Thoracic aorta (tissue), 2 donors: ENCODE data around the gene SLC37A3. TPM values are rescaled to one million over a fixed set of nuclear protein-coding genes. Genes with fewer than 3 reads are reported as not detected.
"Not testable (repeated sequence)": the region's sequence is repeated elsewhere in the genome, so short reads cannot be mapped to it uniquely, and the experiment has no call there.

ENCODE experiments used
- ATAC-seq: fragments of 150-250 bp; one replicate; pipeline ENCODE4 v1.8.0; 2017; ENCODE audit warnings: low read depth; ENCODE audit not compliant: insufficient number of reproducible peaks, low FRiP score
- DNase-seq: peaks from one replicate; pipeline ENCODE4 v3.0.0-alpha.2; 2020; ENCODE audit warnings: low spot score
- H3K27ac ChIP-seq, 2 donors: fragments of 200-600 bp; sonication (generic); 1 replicate in 1 of 2; 2 replicates in 1 of 2; pipeline ENCODE4 v1.5.1; 2016; ENCODE audit warnings: mild to moderate bottlenecking in 2 of 2, moderate library complexity in 2 of 2
- H3K27me3 ChIP-seq: fragments of 200-600 bp; sonication (generic); replicated peaks from 2 replicates; pipeline ENCODE4 v1.6.0; 2016; ENCODE audit warnings: mild to moderate bottlenecking; ENCODE audit not compliant: insufficient read depth
- H3K36me3 ChIP-seq: fragments of 200-600 bp; sonication (generic); one replicate; pipeline ENCODE4 v1.5.1; 2016
- H3K4me1 ChIP-seq, 2 donors: fragments of 200-600 bp; sonication (generic); 1 replicate in 1 of 2; 2 replicates in 1 of 2; pipeline versions ENCODE4 v1.5.1 to v1.6.0; 2016; ENCODE audit warnings: low read depth in 2 of 2, mild to moderate bottlenecking in 1 of 2; ENCODE audit not compliant: control insufficient read depth in 1 of 2
- H3K4me3 ChIP-seq: fragments of 200-600 bp; sonication (generic); 2 replicates; pipeline ENCODE4 v1.5.1; 2016; ENCODE audit warnings: mild to moderate bottlenecking
- H3K9me3 ChIP-seq: fragments of 200-600 bp; sonication (generic); 2 replicates; pipeline ENCODE4 v1.5.1; 2016
- CTCF ChIP-seq: fragments of 200-600 bp; sonication (generic); IDR thresholded peaks from one replicate; pipeline ENCODE4 v1.5.1; 2019; ENCODE audit warnings: antibody characterized with exemption
- total RNA-seq, 2 donors: library from RNA; depleted of rRNA; stranded (reverse); fragments of >200 nt; gene quantifications; one replicate each; pipeline versions ENCODE4 v1.1.0 to v1.2.3, GENCODE V29; 2016

The SLC37A3 gene
- total RNA-seq, 2 donors from 2014 or later = 66.5 to 83.2 TPM

DNA sequence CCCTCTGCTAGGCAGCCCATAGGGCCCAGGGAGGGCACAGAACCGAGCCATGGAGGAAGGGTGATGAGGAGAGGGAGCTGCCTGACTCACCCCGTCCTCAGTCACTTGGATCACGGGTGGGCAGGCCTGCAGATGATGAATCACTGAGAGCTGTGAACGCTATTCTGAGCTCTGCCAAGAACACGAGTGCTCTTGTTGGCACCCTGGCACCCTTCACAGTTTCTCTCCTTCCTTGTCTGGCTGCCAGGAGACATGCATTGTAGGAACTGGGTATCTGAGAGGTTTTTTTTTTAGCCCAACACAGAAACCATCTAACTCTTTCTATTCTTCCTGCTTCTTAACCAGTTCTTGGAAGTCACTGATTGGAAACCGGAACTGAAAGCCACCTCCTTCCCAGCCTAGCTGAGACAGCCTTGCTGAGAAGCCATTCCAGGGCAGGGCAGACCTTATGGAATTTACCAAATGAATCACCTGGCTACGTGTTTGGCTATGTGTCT is 82.1 kb downstream of the SLC37A3 start:
- H3K4me3 ChIP-seq = peak overlapping the region; percentile 63
- peak; percentile 87 for DNase-seq
- no peak for TF ChIP-seq CTCF
- peaks cover 9 to 21% of the 10 kb centered on the region in 2 donors for H3K4me1 ChIP-seq
- H3K27ac ChIP-seq = peak overlapping the region; percentile 44 to 85
- ATAC-seq = peak; percentile 87
- H3K36me3 ChIP-seq = no peaks in the 10 kb centered on the region
- H3K9me3 ChIP-seq = peaks cover 4% of the 10 kb centered on the region
- H3K27me3 ChIP-seq = no peaks in the 10 kb centered on the region

DNA sequence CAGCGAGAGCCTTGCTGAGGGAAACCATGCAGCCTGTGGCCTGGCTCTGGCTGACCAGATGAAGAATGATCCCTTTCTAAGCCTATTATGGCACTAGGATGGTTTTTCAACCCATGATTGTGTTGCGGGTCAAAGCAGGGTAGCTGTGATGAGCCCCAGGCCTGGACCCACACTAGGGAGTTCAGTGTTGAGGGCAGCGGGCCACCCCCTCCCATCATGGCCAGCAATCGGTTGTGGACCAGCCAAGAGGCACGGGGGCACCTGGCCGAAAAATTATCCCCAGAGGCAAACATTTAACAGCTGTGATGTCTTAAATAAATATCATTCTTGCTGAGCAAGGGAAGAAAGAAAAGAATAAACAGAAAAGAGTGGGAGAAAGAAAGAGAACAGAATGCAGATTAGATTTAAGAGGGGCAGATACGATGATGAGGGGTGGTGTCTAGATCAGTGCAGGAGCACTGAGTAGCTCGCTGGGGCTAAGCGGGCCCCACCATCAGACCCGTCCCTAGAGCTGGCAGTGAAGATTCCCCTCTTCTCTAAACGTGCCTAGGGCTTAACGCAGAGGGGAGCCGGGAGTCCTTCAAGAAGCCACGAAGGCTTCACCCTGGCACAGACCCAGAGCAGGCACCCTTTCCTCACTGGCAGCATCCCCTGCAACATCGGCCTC is 82.7 kb downstream of the SLC37A3 start:
- no peak for TF ChIP-seq CTCF
- Histone ChIP-seq H3K4me3 (peak overlapping the region; percentile 63), H3K27ac (peak overlapping the region; percentile 44 to 85), H3K36me3 (no peaks in the 10 kb centered on the region), H3K27me3 (no peaks in the 10 kb centered on the region), H3K9me3 (peaks cover 4% of the 10 kb centered on the region), H3K4me1 (peaks cover 9 to 21% of the 10 kb centered on the region in 2 donors)
- ATAC-seq = no peak
- no peak for DNase-seq

DNA sequence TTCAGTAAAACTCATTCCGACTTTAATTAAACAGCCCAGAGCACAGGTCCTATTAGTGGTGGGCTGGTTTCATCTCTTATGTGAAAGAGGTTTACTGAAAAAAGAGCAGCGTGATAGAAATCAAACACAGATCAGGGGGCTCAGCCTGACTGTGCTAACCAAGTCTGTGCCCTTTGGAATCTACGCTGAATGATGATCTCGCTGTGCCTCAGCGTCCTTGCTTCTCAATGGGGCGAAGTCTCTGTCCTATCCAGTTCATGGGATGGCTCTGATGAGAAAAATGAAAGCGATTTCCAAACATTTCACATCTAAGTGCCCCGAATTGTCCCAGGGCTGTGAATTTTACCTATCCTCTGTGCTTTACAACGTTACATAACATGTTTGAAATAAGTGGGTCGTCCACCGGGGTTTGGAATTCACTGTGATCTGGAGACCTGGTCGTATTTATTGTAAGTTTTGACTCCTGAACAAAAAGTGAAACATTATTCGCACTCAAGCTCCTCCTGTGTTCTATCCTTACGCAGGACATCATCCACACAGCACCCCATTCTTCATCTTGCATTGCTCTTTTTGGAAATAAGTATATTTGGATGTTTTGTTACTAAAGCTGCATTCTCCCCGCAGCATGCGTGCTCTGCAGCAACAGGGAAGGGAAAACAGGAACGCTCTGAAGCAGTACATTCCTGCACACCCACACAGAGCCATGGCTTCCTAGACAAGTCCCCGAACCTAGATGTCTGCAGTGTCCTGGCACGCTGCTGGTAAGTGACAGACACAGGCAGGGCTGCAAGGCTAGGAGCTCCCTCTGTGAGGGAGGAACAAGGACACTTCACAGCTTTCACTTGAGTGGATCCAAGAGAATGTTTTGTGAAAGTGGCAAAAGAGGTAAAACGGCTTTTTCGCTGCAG is 83.5 kb downstream of the SLC37A3 start:
- peaks cover 4% of the 10 kb centered on the region for H3K9me3 ChIP-seq
- no peaks in the 10 kb centered on the region for H3K36me3 ChIP-seq
- peaks cover 9 to 21% of the 10 kb centered on the region in 2 donors for H3K4me1 ChIP-seq
- no peak overlapping the region for H3K4me3 ChIP-seq
- DNase-seq (no peak), ATAC-seq (no peak)
- no peak for TF ChIP-seq CTCF
- H3K27ac ChIP-seq = peak overlapping the region; percentile 44 to 85
- H3K27me3 ChIP-seq = no peaks in the 10 kb centered on the region

DNA sequence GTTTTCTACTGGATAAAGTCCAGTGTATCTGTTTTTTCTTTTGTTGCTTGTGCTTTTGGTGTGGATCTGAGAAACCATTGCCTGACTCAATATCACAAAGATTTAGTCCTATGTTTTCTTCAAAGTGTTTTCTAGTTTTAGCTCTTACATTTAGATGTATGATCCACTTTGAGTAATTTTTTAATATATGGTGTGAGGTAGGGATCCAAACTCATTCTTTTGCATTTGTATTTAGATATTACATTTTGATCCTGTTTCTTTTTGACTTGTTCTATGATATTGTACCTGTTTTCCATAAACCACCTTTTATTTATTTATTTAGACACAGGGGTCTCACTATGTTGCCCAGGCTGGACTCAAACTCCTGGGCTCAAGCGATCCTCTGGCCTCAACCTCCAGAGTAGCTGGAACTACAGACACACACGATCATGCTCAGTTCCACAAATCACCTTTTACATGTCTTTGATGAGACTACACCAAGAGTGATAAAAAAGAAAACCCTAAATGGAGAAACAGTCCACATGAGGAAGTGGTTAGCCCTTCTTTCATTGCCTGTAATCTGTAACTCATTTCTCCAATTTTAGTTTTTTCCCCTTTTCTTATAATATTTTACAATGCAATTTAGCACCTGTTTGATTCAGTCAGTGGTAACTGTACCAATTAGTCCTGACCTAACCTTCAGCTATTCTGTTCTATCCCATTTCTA is 86.0 kb downstream of the SLC37A3 start:
- no peak for ATAC-seq
- no peak overlapping the region for H3K27ac ChIP-seq
- DNase-seq = no peak
- H3K9me3 ChIP-seq = peaks cover 4% of the 10 kb centered on the region
- no peaks in the 10 kb centered on the region for H3K36me3 ChIP-seq
- TF ChIP-seq CTCF = no peak
- H3K27me3 ChIP-seq = no peaks in the 10 kb centered on the region
- H3K4me1 ChIP-seq = peaks cover 9 to 21% of the 10 kb centered on the region in 2 donors
- no peak overlapping the region for H3K4me3 ChIP-seq

DNA sequence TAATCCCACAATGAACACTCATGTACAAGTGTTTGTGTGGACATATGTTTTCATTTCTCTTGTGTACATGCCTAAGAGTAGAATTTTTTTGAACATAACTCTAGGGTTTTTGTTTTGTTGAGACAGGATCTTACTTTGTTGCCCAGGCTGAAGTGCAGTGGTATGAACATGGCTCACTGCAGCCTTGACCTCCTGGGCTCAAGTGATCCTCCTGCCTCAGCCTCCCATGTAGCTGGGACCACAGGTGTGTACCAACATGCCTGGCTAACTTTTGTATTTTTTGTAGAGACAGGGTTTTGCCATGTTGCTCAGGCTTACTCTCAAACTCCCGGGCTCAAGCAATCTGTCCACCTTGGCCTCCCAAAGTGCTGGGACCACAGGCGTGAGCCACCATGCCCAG is 87.2 kb downstream of the SLC37A3 start:
- H3K9me3 ChIP-seq, DNase-seq, ATAC-seq, H3K36me3 ChIP-seq, H3K4me3 ChIP-seq, H3K27me3 ChIP-seq, H3K27ac ChIP-seq: not testable (repeated sequence)
- H3K4me1 ChIP-seq = peaks cover 4 to 13% of the 10 kb centered on the region in 2 donors
